GM06990 (cell line): Measurements from ENCODE around the gene SCAF11.
A peak's percentile ranks its signal among the peaks of the same experiment; 100 is the strongest.

Source experiments
- DNase-seq: peaks from one replicate; pipeline ENCODE4 v3.0.0-alpha.2; 2011; ENCODE audit not compliant: insufficient read length; ENCODE audit errors: extremely low read depth
- H3K27me3 ChIP-seq: replicated peaks from 2 replicates; pipeline ENCODE4 v1.6.0; 2011; ENCODE audit warnings: low read length; ENCODE audit not compliant: control insufficient read depth, insufficient read depth
- H3K36me3 ChIP-seq: 2 replicates; pipeline ENCODE4 v1.5.1; 2011; ENCODE audit warnings: low read length; ENCODE audit not compliant: control insufficient read depth, insufficient read depth
- H3K4me3 ChIP-seq: replicated peaks from 2 replicates; pipeline ENCODE4 v1.5.1; 2011; ENCODE audit warnings: low read depth, mild to moderate bottlenecking, control low read depth, low read length
- CTCF ChIP-seq: IDR thresholded peaks from 2 replicates; pipeline ENCODE4 v1.5.1; 2011; ENCODE audit warnings: low read length, control low read depth, mild to moderate bottlenecking, inconsistent platforms; ENCODE audit not compliant: insufficient read depth, poor library complexity, severe bottlenecking

SCAF11 gene

GRCh38 chr12:45989721-45990467, 480 bp downstream of the SCAF11 start:
- H3K36me3 ChIP-seq = no peaks in the 10 kb centered on the region; the same call in 1 of the 2 replicates
- H3K4me3 ChIP-seq = peak overlapping the region; percentile 89
- no peak for TF ChIP-seq CTCF
- DNase-seq = peak; percentile 85
- no peaks in the 10 kb centered on the region for H3K27me3 ChIP-seq

GRCh38 chr12:45989287-45989686, 1.1 kb downstream of the SCAF11 start:
- Histone ChIP-seq H3K36me3 (no peaks in the 10 kb centered on the region; the same call in 1 of the 2 replicates), H3K27me3 (no peaks in the 10 kb centered on the region), H3K4me3 (peak overlapping the region; percentile 89)
- DNase-seq = no peak
- no peak for TF ChIP-seq CTCF

- TF ChIP-seq CTCF = no peak
- peak overlapping the region; percentile 89 for H3K4me3 ChIP-seq
- no peaks in the 10 kb centered on the region for H3K27me3 ChIP-seq
- no peak for DNase-seq
- no peaks in the 10 kb centered on the region; the same call in 1 of the 2 replicates for H3K36me3 ChIP-seq
Observed at GRCh38 chr12:45988264-45988663, 2.1 kb downstream of the SCAF11 start.

- Histone ChIP-seq H3K36me3 (no peaks in the 10 kb centered on the region; the same call in 1 of the 2 replicates), H3K4me3 (peak overlapping the region; percentile 89), H3K27me3 (no peaks in the 10 kb centered on the region)
- no peak for DNase-seq
- TF ChIP-seq CTCF = no peak
Observed at GRCh38 chr12:45987340-45987727, 3.0 kb downstream of the SCAF11 start.

- Histone ChIP-seq H3K4me3 (peak overlapping the region; percentile 20), H3K27me3 (no peaks in the 10 kb centered on the region), H3K36me3 (no peaks in the 10 kb centered on the region; the same call in 1 of the 2 replicates)
- DNase-seq = no peak
- TF ChIP-seq CTCF = no peak
Observed at GRCh38 chr12:45986641-45987339, 3.6 kb downstream of the SCAF11 start.
